Small intestine (tissue), 7 donors: ENCODE data around the gene ISYNA1. TPM values are rescaled to one million over a fixed set of nuclear protein-coding genes. Genes with fewer than 3 reads are reported as not detected.

Experiments
- DNase-seq, 2 donors: peaks; one replicate each; pipeline versions ENCODE4 v3.0.0 to v3.0.0-alpha.2; 2013
- FAIRE-seq: peaks from 2 replicates; lab custom pipeline; 2012; peaks lifted over from hg19 to GRCh38; lab: Jason Lieb, UNC
- H3K27ac ChIP-seq, 3 donors: one replicate each; pipeline ENCODE4 v1.5.1; 2013; ENCODE audit warnings: low read length in 2 of 3, mild to moderate bottlenecking in 2 of 3, control low read depth in 1 of 3, inconsistent platforms in 1 of 3, low read depth in 1 of 3, moderate library complexity in 1 of 3
- H3K27me3 ChIP-seq, 3 donors: one replicate each; pipeline ENCODE4 v1.6.1; 2013; ENCODE audit warnings: low read length in 3 of 3, inconsistent platforms in 1 of 3; ENCODE audit not compliant: control insufficient read depth in 3 of 3, insufficient read depth in 3 of 3
- H3K36me3 ChIP-seq, 3 donors: one replicate each; pipeline ENCODE4 v1.6.1; 2013; ENCODE audit warnings: low read length in 3 of 3, inconsistent platforms in 1 of 3, low read depth in 1 of 3, mild to moderate bottlenecking in 1 of 3, moderate library complexity in 1 of 3; ENCODE audit not compliant: control insufficient read depth in 3 of 3, insufficient read depth in 2 of 3
- H3K4me1 ChIP-seq, 3 donors: one replicate each; pipeline ENCODE4 v1.6.1; 2013; ENCODE audit warnings: low read length in 2 of 3, inconsistent platforms in 1 of 3, low read depth in 1 of 3, mild to moderate bottlenecking in 1 of 3, moderate library complexity in 1 of 3; ENCODE audit not compliant: control insufficient read depth in 3 of 3, insufficient read depth in 2 of 3
- H3K4me3 ChIP-seq, 3 donors: one replicate each; pipeline ENCODE4 v1.5.1; 2013; ENCODE audit warnings: low read length in 3 of 3, control low read depth in 1 of 3, inconsistent platforms in 1 of 3, low read depth in 1 of 3, mild to moderate bottlenecking in 1 of 3, moderate library complexity in 1 of 3
- H3K9me3 ChIP-seq, 2 donors: one replicate each; pipeline ENCODE4 v1.6.1; 2013; ENCODE audit warnings: low read depth in 1 of 2, low read length in 1 of 2; ENCODE audit not compliant: control insufficient read depth in 2 of 2, insufficient read depth in 1 of 2
- WGBS, 3 donors: extraction: QIAGEN DNeasy Blood & Tissue Kit; methylation state at CpG; one replicate each; pipeline ENCODE4 v1.1.7; 2013; 5-methylcytosine and 5-hydroxymethylcytosine counted together
- polyA plus RNA-seq, 4 donors: library from polyadenylated mRNA; stranded (reverse) in 3 of 4; unstranded in 1 of 4; fragments of 200-250 nt in 3 of 4; fragments of 120-200 nt in 1 of 4; gene quantifications; one replicate each; pipeline versions ENCODE4 v1.2.1 to v1.2.3, GENCODE V29; 2013
- donor health status: healthy with polysubstance abuse.
- donor health status: control.
- donor health status: control.
- donor health status: Bipolar disorder and iron deficiency.
- donor health status: healthy.

ISYNA1 gene
- polyA plus RNA-seq, 4 donors: 4.5 to 72.1 (median 9.3) TPM

DNA sequence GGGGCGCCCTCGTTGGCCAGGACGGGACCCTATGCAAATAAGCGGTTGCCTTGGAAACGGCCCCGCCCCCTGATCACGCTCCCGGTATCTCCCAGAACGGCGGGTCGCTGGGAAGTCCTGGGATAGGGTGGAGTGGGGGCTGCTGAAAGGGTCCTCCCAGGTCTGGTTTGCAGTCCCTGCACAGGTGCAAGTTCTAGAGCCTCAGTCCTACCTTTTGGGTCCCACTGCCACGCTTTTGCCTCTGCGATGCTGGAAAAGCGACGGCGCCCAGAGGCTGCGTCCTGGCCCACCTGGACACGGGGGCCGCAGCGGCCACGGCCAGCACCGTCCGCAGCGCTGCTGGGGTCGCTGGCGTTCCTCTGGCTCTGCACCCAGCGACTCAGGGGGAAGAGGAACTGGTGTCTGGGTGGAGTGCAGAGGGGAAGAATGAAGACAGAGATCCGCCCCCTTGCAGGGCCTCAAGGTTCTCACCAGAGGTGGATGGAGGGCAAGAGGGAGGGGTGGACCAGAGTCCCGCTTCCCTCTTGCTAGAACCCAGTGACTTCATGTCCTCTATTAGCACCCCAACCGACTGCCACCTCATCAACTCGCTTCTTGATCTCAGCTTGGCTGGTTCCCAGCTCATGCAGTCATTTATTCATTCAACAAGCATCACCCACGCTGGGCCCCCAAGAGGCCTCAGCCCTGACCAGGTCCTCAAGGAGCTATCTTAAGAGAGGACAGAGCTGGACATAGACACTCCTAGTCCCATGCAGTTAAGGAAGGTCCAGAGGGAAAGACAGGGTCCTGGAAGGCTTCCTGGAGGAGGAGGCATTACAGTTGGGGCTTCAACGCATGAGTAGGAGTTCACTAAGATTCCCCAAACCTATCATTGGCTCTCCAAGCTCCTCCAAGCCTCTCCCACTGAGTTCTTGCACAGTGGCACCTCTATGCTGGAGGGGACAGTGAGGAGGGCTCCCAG, 40.4 kb downstream of the ISYNA1 start, which contains the start of gene LRRC25:
Gene LRRC25, minus strand, starts transcription at position 381 of the 961 bp plus-strand sequence. CDS start 659 bp downstream, outside the sequence.
- peaks cover 0 to 2% of the 10 kb centered on the region in 2 donors for H3K9me3 ChIP-seq
- H3K4me1 ChIP-seq: peaks cover 0 to 24% (median 0%) of the 10 kb centered on the region in 3 donors
- peak within 1 kb of the TSS in 1 of 3 donors; percentile 28 for H3K4me3 ChIP-seq
- H3K27ac ChIP-seq: no peak within 1 kb of the TSS
- peak in 1 of 2 donors; percentile 73 for DNase-seq
- H3K27me3 ChIP-seq: no peaks in the 10 kb centered on the region
- H3K36me3 ChIP-seq: no peaks in the 10 kb centered on the region
- WGBS, 3 donors: 9 to 11% (median 11%) methylated on average over 29 to 33 of the region's 33 CpGs
- FAIRE-seq: no peak

DNA sequence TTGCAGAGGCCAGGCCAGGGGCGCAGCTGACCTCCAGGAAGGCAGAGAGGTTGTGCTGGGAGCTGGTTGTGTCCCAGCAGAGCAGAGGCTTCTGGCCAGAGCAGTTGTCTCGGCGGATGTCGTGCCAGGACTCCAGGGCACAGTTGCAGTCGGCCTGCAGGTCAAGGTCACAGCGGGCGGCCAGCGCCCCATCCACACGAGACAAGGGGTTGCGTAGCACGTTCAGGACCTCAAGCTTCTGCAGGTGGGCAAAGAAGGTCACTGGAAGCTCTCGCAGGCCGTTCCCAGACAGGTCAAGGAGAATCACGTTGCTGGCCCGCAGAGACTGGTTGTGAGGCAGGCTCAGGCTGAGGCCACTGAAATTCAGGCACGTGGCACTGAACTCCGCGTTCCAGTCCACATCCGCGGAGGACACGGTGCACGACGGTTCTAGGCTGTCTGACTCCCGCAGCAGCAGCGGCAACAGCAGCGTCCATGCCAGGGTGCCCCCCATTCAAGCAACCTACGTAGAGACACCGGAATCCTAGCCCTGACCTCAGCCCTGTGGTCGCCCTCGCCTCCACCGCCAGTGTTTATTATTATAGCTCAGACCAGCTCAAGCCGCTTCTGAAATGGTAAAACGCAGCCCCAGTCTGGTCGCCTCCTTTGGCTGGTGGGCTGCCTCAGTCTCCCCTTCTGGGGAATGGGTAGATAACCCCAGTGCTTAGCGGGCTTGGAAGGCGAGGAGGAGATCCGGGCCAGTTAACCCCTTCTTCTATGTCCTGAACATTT, 41.3 kb downstream of the ISYNA1 start:
- H3K4me1 ChIP-seq: peaks cover 0 to 16% (median 0%) of the 10 kb centered on the region in 3 donors
- no peak for FAIRE-seq
- no peaks in the 10 kb centered on the region for H3K27me3 ChIP-seq
- no peak overlapping the region for H3K27ac ChIP-seq
- no peaks in the 10 kb centered on the region for H3K36me3 ChIP-seq
- H3K9me3 ChIP-seq: peaks cover 0 to 2% of the 10 kb centered on the region in 2 donors
- peak overlapping the region in 1 of 3 donors; percentile 28 for H3K4me3 ChIP-seq
- DNase-seq: no peak
- WGBS, 3 donors: 46 to 66% (median 56%) methylated on average over 37 of the region's 37 CpGs

DNA sequence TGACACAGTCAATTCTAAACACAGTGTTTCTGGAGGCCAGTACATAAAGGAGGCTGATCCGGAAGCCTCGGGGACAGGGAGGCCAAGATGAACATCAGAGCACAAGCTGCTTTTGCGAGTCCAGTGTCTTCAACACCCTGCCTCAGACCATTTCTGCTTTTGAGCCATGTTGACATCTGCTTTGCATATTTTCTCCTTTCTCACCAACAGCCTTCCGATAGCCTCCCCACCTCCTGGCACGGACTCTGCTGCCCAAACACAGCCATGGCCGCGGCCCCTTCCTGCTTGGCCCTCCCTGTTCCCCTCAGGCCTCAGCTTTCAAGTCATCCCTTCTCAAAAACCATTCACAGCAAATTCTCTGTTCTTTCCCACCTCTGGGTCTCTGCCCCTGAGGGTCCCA, 44.1 kb downstream of the ISYNA1 start:
- WGBS, 3 donors: 65 to 78% (median 78%) methylated on average over 7 of the region's 7 CpGs
- peaks cover 0 to 19% (median 0%) of the 10 kb centered on the region in 3 donors for H3K36me3 ChIP-seq
- FAIRE-seq (no peak), DNase-seq (no peak)
- H3K4me1 ChIP-seq: peaks cover 0 to 12% (median 0%) of the 10 kb centered on the region in 3 donors
- no peaks in the 10 kb centered on the region for H3K27me3 ChIP-seq
- H3K27ac ChIP-seq: peak overlapping the region in 1 of 3 donors; percentile 29
- H3K4me3 ChIP-seq: no peak overlapping the region
- peaks cover 0 to 4% of the 10 kb centered on the region in 2 donors for H3K9me3 ChIP-seq

DNA sequence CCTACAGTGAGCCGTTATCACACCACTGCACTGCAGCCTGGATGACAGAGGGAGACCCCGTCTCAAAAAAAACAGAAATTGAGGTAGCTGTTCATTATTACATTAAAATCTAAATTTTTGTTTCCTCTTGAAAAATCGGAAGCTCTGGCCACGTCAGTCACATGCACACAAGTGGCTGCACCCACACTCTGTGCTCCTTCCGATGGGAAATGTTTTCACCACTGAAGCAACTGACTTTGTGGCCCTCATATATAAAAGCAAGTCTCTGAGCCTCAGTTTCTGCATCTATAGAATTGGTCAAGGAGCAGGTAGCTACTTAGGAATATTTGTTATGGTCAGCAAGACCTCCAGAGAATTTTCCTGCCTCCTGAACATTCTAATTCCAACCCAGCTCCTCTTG, 45.0 kb downstream of the ISYNA1 start:
- Histone ChIP-seq H3K4me1 (peaks cover 0 to 17% (median under 1%) of the 10 kb centered on the region in 3 donors), H3K9me3 (peaks cover 0 to 4% of the 10 kb centered on the region in 2 donors), H3K4me3 (no peak overlapping the region), H3K27ac (no peak overlapping the region), H3K36me3 (peaks cover 0 to 23% (median 0%) of the 10 kb centered on the region in 3 donors), H3K27me3 (no peaks in the 10 kb centered on the region)
- 63 to 66% (median 63%) methylated on average over 5 of the region's 5 CpGs for WGBS, 3 donors
- FAIRE-seq (no peak), DNase-seq (no peak)

DNA sequence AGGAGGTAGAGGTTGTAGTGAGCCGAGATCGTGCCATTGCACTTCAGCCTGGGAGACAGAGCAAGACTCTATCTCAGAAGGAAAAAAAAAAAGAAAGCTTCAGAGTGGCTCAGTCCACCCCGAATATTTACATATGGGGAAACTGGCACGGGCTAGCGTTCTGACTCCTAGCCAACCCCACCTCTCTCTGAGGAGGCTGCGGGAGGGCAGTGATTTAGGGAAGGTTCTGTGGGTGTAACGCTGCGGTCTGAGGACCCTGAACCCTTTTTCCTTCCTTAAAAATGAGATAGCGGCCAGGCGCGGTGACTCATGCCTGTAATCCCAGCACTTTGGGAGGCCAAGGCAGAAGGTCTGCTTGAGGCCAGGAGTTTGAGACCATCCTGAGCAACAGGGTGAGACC, 45.5 kb downstream of the ISYNA1 start:
- no peaks in the 10 kb centered on the region for H3K27me3 ChIP-seq
- 6 to 33% (median 32%) methylated on average over 9 to 11 of the region's 11 CpGs for WGBS, 3 donors
- H3K27ac ChIP-seq: no peak overlapping the region
- H3K36me3 ChIP-seq: peaks cover 0 to 23% (median 0%) of the 10 kb centered on the region in 3 donors
- H3K9me3 ChIP-seq: peaks cover 0 to 4% of the 10 kb centered on the region in 2 donors
- FAIRE-seq: no peak
- peaks cover 0 to 13% (median 3%) of the 10 kb centered on the region in 3 donors for H3K4me1 ChIP-seq
- no peak overlapping the region for H3K4me3 ChIP-seq
- DNase-seq: no peak

DNA sequence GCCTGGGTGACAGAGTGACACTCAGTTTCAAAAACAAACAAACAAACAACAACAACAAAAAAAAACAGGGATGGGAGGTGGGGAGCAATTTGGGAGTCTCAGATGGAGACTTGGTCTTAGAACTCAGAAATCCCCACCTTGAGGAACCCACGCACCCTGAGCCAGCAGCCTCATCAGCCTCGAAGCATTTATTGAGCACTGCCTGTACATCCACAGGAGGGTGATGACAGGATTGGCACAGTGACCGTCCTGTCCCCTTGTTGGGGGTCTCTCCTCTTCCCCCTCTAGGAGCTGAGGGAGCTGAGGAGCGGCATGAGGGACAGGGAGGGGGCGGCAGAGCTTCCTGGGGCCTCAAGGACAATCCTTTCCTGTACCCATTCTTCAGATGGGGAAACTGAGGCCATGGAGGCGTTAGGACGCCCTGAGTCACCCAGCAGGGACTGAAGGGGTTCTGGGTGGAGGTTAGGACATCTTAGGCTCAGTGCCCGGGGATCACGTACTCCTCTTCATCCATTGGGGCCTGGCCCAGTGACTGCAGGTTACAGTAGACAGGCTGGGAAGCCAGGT, 46.3 kb downstream of the ISYNA1 start:
- Histone ChIP-seq H3K9me3 (peaks cover 0 to 4% of the 10 kb centered on the region in 2 donors), H3K27ac (no peak overlapping the region), H3K36me3 (peaks cover 0 to 23% (median 0%) of the 10 kb centered on the region in 3 donors), H3K27me3 (no peaks in the 10 kb centered on the region), H3K4me1 (peaks cover 0 to 8% (median 3%) of the 10 kb centered on the region in 3 donors), H3K4me3 (no peak overlapping the region)
- WGBS, 3 donors: 77 to 94% (median 79%) methylated on average over 8 to 9 of the region's 9 CpGs
- DNase-seq (no peak), FAIRE-seq (no peak)

DNA sequence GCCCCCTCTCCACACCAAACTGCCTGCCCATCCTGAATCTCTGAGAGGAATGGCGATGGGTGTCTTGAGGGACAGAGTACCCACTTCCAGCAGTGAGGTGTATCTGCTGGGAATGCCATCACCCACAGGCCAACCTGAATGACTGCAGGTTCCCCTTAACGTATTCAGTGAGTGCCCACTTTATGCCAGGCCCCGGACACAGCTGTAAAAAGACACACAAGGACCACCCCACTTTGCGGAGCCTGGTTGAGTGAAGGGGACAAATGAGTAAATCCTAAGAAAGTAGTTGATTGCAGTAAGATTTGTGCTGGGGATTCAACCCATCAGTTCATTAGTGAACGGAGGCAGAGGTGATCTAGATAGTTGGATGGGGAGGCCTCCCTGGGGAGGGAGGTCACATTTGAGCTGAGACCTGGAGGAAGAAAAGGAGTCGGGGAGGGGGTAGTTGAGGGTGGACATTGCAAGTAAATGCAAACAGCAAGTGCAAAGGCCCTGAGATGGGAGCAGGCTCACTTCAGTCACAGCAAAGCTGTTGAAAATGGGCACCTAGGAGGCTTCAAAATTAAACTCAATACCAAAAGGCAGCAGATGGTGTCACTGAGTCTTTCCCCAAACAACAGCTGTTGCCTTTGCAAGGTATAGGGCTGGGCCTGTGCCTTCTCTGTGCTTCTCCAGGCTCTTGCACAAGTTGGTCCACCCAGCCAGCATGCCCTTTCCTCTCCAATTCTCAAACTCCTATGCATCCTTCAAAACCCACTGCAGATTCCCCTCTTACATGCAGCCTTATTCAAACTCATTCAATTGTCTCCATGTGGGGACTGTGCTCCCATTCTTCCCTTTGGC, 47.6 kb downstream of the ISYNA1 start:
- peaks cover 0 to 26% (median 0%) of the 10 kb centered on the region in 3 donors for H3K36me3 ChIP-seq
- 85 to 96% (median 94%) methylated on average over 6 of the region's 6 CpGs for WGBS, 3 donors
- H3K27ac ChIP-seq: no peak overlapping the region
- FAIRE-seq (no peak), DNase-seq (no peak)
- H3K4me1 ChIP-seq: peaks cover 0 to 17% (median 5%) of the 10 kb centered on the region in 3 donors
- no peaks in the 10 kb centered on the region for H3K27me3 ChIP-seq
- no peak overlapping the region for H3K4me3 ChIP-seq
- peaks cover 0 to 4% of the 10 kb centered on the region in 2 donors for H3K9me3 ChIP-seq
